ENCODE results near the gene CRYGC.
"Not testable (repeated sequence)": the region's sequence is repeated elsewhere in the genome, so short reads cannot be mapped to it uniquely, and the experiment has no call there.

Gene CRYGC

GRCh38 chr2:208135794-208136715, 6.4 kb upstream of the CRYGC start:
- no peak for DNase-seq

- no peak for DNase-seq
Observed at GRCh38 chr2:208134928-208135586, 5.4 kb upstream of the CRYGC start.

DNA sequence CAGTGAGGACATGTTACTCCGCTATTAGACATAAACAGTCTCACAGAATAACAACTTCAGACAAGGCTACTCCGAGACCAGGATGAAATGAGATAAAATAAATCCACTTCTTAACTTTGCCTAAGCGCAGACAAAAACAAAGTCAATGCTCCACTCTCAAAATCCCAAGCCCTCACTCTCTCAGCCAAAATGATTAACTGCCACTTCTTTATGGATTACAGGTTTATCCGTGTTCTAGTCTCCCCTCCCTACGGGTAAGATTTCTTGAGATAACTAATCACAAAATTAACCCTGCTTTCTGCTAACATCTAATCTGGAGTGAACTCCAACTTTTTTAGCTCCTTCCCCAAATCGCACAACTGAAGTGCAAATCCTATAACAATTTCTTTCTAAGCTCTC, 1.1 kb upstream of the CRYGC start:
- no peak for DNase-seq

DNA sequence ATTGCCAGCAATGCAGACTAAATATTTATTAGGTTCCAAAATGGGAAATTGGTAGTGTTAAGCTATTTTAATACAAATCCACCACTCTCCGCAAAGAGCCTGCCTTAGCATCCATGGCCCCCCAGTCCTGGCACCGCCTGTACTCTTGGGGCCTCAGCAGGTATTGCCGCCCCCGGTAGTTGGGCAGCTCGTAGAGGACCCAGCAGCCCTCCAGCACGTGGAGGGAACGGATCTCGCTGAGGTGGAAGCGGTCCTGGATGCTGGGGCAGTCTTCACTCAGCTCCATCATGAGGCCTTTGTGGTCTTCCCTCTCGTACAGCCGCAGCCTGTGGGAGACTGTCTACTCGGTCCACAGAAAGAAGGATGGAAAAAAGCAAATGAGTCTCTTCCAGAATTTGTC, 1.5 kb downstream of the CRYGC start:
- DNase-seq = no peak

GRCh38 chr2:208127090-208127489, 2.5 kb downstream of the CRYGC start:
- no peak for DNase-seq

GRCh38 chr2:208125251-208125650, 4.4 kb downstream of the CRYGC start:
- DNase-seq = no peak

DNA sequence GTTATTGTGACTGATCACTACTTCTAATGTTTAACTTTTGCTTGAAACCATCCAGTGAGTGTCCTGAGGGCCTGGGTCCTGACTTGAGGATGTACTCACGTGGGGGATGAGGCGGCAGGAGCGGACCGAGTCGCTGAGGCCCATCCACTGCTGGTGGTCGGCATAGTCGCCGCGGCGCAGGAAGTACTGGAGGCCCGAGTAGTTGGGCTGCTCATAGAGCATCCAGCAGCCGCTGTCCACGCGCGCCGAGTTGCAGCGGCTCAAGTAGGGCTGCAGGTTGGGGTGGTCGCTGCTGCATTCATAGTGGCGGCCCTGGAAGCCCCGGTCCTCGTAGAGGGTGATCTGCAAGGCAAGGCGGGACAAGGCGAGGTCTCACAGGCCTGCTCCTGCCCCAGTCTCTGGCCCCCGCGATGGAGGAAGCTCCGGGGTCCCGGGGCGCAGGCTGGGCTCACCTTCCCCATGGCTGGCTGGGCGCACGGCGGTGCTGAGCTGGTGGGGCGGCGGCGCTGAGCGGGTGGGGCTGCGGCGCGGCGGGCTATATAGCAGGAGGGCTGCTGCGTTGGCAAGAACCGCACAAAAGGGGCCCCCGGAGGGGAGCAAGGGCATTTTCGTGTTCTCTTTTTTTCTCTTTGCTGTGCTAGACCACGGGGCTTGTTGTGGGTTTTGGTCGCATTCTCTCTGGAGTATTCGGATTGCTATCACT, 5.5 kb downstream of the CRYGC start, which contains the start of gene CRYGD:
Gene CRYGD (minus strand): TSS at position 512 of the 703 bp plus-strand sequence. CDS start 51 bp downstream, at position 461.
- DNase-seq = not testable (repeated sequence)

- no peak for DNase-seq
Observed at GRCh38 chr2:208122248-208122647, 7.4 kb downstream of the CRYGC start.

DNA sequence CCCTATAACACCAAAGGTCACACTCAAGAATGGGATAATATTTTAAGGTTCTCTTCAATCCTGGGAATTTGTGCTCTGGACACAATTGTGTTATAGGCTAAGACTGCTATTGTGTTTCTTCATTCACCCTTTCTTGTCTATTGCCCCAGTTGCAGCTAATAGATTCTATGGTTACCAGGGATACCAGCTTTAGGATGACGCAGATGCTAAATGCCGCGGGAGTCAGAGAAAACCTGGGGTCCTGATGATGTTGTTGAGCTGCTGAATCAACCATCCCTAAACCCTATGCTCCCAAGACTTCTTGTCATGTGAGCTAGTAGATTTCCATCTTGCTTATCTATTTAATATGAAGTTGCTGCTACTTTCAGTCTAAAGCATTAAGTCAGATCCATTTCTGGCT, 10.7 kb downstream of the CRYGC start:
- DNase-seq = no peak

GRCh38 chr2:208117390-208117789, 12.2 kb downstream of the CRYGC start:
- not testable (repeated sequence) for DNase-seq

GRCh38 chr2:208112969-208113368, 16.7 kb downstream of the CRYGC start:
- no peak for DNase-seq

GRCh38 chr2:208112273-208112745, 17.3 kb downstream of the CRYGC start:
- not testable (repeated sequence) for DNase-seq

DNA sequence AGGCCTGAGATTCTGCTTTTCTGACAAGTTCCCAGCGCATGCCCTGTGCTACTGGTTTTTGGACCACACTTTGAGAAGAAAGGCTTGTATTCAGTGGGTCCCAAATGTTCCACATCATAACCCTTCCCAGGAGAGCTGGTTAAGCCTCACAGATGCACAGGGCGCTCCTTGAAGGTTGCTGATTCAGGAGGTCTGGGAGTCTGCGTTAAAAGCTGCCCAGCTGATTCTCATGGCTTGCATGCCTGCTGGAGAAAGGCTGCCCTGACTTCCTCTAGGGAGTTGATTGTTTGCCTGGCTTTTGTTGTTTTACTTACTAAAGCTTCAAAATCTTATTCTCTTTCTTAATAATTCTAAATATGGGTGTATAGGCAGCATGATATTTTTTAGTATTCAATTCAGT, 26.0 kb downstream of the CRYGC start:
- no peak for DNase-seq

DNA sequence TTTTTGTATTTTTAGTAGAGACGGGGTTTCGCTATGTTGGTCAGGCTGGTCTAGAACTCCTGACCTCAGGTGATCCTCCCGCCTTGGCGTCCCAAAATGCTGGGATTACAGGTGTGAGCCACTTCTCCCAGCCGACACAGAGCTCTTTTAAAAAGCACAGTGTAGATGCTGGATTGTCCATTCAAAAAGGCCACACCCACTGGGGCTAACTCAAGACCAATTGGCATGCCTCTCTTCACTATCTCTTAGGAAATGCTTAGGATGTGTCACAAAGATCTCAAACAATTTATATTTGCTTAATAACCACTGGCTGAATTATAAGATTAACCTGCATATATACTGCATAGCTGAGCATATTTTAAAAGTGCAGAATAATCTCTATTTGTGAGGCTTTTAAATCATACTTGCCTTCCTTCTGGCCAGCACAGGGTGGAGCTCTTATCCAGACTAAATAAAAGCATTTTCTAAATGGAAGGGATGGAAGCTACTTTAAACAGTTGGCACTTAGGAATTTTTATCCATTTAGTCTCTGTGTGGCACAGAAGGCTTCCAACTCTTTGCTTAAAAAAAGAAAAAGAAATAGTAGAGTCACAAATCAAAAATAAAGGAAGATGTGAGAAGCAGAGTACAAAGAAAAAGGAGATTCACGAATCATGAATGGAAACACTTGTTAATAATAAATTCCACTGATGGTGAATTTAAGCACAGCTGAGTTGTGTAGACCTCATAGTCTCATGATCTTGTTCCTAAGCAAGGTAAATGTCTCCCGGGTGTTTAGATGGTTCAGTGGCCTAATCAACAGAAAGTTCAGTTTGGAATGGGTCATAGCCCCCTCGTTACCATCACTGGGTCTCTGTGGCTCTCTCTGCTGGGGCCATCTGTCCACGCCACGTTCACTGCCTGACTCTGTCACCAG, 27.7 kb downstream of the CRYGC start:
- no peak for DNase-seq

GRCh38 chr2:208099682-208100470, 29.8 kb downstream of the CRYGC start:
- DNase-seq = no peak

DNA sequence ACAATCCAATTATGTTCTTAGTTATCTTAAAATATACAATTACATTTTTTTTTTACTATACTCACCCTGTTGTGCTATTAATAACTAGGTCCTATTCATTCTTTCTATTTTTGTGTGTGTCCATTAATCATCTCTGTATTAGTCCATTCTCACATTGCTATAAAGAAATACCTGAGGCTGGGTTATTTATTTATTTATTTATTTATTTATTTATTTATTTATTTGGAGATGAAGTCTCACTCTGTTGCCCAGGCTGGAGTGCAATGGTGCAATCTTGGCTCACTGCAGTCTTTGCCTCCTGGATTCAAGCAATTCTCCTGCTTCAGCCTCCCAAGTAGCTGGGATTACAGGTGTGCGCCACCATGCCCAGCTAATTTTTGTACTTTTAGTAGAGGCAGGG, 30.9 kb downstream of the CRYGC start:
- DNase-seq = not testable (repeated sequence)

DNA sequence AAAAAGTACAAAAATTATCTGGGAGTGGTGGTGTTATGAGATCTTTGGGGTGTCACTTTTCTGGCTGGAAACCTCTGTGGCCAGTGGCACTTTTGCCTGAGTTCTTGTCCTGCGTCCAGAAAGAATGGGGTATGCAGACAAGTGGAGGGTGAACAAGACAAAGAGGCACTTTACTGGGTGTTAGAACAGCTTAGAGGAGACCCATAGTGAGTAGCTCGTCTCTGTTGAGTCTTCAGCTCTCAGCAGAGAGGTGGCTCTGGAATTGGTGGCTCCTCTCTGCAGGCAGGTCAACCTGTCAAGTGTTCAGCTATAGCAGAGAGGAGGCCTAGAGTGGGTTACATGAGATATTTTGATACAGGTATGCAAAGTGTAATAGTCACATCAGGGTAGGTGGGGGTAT, 31.4 kb downstream of the CRYGC start:
- no peak for DNase-seq

DNA sequence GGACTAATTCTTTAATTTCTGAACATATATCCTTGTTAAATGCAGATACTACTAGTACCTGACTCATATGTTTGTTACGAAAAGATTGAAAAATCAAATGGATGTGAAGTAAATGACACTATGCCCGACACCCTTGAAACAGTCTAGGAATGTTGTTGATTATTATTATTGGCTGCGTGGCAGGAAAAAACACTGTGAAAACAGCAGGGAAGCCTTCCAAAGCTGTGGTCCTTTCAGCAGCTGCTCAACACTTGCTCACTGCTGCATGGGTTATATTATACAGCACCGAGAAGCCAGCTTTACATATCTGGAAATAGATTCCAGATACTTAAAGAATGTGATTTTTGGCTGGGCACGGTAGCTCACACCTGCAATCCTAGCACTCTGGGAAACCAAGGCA, 31.8 kb downstream of the CRYGC start:
- no peak for DNase-seq

DNA sequence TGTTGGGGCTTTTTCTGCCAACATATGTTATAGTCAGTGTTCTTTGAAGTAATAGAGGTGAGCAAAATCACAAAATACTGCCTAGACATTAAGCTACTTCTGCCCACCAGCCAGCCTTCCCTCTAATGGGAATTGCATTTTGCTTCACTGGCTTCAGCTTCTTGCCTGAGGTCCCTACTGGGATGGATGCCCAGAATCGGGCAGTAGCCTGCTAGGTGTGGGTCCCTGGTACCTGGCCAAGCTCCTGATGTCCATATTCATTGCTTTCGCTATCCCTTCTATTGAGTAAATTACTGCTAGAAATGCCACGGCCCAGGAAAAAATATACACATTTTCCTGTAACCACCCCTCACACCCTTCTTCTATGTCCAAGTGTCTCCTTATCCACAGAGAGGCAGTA, 32.3 kb downstream of the CRYGC start:
- no peak for DNase-seq

GRCh38 chr2:208096080-208096479, 33.5 kb downstream of the CRYGC start:
- no peak for DNase-seq

DNA sequence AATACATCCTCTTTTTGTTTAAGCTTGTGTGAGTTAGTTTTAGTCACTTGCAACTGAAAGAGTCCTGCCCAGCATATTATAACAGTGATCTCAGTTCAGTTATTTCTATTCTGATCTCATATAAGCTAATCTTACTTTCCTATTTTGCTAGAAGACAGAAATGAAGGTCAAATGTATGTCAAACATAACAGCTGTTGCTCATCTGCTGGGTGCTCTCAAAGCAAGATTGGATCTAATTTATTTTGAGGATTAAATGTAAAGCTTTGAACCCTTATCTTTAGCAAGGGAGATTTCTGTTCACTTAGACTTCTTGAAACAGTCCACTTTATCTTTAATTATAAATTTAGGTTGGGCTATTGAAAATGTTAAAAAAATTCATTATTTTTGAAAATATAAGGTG, 36.5 kb downstream of the CRYGC start:
- DNase-seq = no peak

Data from activated T-cell treated with anti-CD3 and anti-CD28 coated beads for 4 hours (primary cell).